Endothelial cell (in vitro differentiated cells): ENCODE data around the gene CLUH. TPM values are rescaled to one million over a fixed set of nuclear protein-coding genes. Genes with fewer than 3 reads are reported as not detected.

Experiments
- DNase-seq: peaks from one replicate; pipeline ENCODE4 v3.0.0; 2021; ENCODE audit warnings: low spot score
- H3K27ac Mint-ChIP-seq: one replicate; pipeline ENCODE4 v1.8.0; 2021; ENCODE audit warnings: mixed read lengths, inconsistent platforms; ENCODE audit not compliant: unreplicated experiment
- H3K27me3 Mint-ChIP-seq: one replicate; pipeline ENCODE4 v1.8.0; 2021; ENCODE audit warnings: mild to moderate bottlenecking, moderate library complexity, mixed read lengths, inconsistent platforms; ENCODE audit not compliant: unreplicated experiment
- H3K36me3 Mint-ChIP-seq: one replicate; pipeline ENCODE4 v1.8.0; 2021; ENCODE audit warnings: mild to moderate bottlenecking, low read depth, mixed read lengths, inconsistent platforms; ENCODE audit not compliant: unreplicated experiment
- H3K4me1 Mint-ChIP-seq: one replicate; pipeline ENCODE4 v1.8.0; 2021; ENCODE audit warnings: mild to moderate bottlenecking, mixed read lengths, inconsistent platforms; ENCODE audit not compliant: unreplicated experiment
- H3K4me3 Mint-ChIP-seq: one replicate; pipeline ENCODE4 v1.8.0; 2021; ENCODE audit warnings: mild to moderate bottlenecking, mixed read lengths, inconsistent platforms; ENCODE audit not compliant: unreplicated experiment
- H3K9me3 Mint-ChIP-seq: one replicate; pipeline ENCODE4 v1.8.0; 2021; ENCODE audit warnings: mixed read lengths, inconsistent platforms; ENCODE audit not compliant: unreplicated experiment
- total RNA-seq: library from RNA; stranded (reverse); fragmentation: NEBNext Ultra II Directional; extraction: Animal tissue kit (Norgen Biotek cat#: 25700); gene quantifications from one replicate; pipeline ENCODE4 v1.2.1, GENCODE V29; 2021; ENCODE audit not compliant: unreplicated experiment
- TF ChIP-seq, protein P1 (sequence below): fragments of 200-600 bp; sonication (generic); IDR thresholded peaks from one replicate; pipeline ENCODE4 v1.5.0; 2021; ENCODE audit warnings: antibody characterized with exemption; ENCODE audit not compliant: unreplicated experiment

CLUH gene
- total RNA-seq, 1 donor from 2014 or later, result 45.9 TPM

DNA sequence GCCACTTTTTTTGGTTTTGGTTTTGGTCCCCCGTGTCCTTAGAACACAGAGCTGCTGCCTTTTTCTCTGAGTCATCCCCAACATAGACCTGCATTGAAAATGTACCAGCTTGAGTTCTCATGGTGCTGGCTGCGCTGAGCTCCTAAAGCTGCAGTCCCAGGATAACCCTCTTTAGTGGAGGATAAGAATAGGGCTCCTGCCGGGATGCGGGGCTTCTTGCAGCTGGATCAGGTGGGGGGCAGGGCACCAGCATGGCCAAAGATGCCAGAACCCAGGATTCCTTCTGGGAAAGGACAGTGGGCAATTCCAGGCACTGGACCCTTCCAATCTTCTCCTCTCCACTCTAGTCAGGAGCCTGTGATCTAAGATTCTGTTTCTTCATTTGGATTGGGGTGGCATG is 8.3 kb upstream of the CLUH start:
- no peak for DNase-seq
- TF ChIP-seq, protein P1, sequence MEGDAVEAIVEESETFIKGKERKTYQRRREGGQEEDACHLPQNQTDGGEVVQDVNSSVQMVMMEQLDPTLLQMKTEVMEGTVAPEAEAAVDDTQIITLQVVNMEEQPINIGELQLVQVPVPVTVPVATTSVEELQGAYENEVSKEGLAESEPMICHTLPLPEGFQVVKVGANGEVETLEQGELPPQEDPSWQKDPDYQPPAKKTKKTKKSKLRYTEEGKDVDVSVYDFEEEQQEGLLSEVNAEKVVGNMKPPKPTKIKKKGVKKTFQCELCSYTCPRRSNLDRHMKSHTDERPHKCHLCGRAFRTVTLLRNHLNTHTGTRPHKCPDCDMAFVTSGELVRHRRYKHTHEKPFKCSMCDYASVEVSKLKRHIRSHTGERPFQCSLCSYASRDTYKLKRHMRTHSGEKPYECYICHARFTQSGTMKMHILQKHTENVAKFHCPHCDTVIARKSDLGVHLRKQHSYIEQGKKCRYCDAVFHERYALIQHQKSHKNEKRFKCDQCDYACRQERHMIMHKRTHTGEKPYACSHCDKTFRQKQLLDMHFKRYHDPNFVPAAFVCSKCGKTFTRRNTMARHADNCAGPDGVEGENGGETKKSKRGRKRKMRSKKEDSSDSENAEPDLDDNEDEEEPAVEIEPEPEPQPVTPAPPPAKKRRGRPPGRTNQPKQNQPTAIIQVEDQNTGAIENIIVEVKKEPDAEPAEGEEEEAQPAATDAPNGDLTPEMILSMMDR, result no peak
- Mint-ChIP-seq H3K36me3 (no peaks in the 10 kb centered on the region), H3K27ac (no peak overlapping the region), H3K4me3 (no peak overlapping the region), H3K4me1 (no peaks in the 10 kb centered on the region), H3K27me3 (peaks cover 11% of the 10 kb centered on the region), H3K9me3 (no peaks in the 10 kb centered on the region)

GRCh38 chr17:2718150-2718938 is 6.8 kb upstream of the CLUH start:
- TF ChIP-seq, protein P1, result no peak
- Mint-ChIP-seq H3K36me3 (no peaks in the 10 kb centered on the region), H3K27ac (no peak overlapping the region), H3K9me3 (no peaks in the 10 kb centered on the region), H3K27me3 (peaks cover 11% of the 10 kb centered on the region), H3K4me1 (no peaks in the 10 kb centered on the region), H3K4me3 (no peak overlapping the region)
- no peak for DNase-seq

DNA sequence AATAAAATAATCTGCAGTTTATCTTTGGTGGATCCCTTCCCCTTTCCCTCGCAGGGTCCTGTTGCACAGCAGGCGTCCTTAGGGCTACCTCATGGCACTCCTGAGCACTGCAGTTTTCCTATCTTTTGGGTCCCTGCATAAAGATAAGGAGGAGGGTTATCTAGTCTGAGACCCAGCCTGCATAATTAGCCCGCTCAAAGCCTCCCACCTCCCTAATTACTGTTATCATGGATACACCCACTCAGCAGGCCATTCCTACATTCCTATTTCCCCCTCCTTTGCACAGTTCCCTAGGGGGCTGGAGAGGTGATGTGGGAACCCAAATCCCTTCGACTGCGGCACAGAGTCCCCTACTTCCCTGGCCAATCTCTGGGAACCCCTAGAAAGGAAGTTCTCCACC is 5.1 kb upstream of the CLUH start:
- Mint-ChIP-seq H3K4me1 (peaks cover 8% of the 10 kb centered on the region), H3K27ac (no peak overlapping the region), H3K36me3 (no peaks in the 10 kb centered on the region), H3K27me3 (peaks cover 9% of the 10 kb centered on the region), H3K9me3 (no peaks in the 10 kb centered on the region), H3K4me3 (no peak overlapping the region)
- no peak for DNase-seq
- TF ChIP-seq, protein P1, result no peak

DNA sequence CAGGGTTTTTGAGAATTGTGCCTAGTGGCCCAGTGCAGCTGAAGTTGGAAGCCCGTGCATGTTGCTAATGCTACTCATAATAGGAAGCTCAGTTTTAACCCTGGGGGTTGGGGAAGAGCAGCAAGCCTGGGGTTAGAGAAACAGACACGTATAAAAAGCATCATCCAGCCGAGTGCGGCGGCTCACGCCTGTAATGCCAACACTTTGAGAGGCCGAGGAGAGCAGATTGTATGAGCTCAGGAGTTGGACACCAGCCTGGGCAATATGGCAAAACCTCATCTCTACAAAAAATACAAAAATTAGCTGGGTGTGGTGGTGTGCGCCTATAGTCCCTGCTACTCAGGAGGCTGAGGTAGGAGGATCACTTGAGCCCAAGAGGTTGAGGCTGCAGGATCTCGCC is 2.3 kb upstream of the CLUH start:
- no peak for DNase-seq
- Mint-ChIP-seq H3K27me3 (peaks cover 8% of the 10 kb centered on the region), H3K36me3 (no peaks in the 10 kb centered on the region), H3K4me3 (no peak overlapping the region), H3K4me1 (peaks cover 19% of the 10 kb centered on the region), H3K9me3 (no peaks in the 10 kb centered on the region), H3K27ac (no peak overlapping the region)
- TF ChIP-seq, protein P1, result no peak

DNA sequence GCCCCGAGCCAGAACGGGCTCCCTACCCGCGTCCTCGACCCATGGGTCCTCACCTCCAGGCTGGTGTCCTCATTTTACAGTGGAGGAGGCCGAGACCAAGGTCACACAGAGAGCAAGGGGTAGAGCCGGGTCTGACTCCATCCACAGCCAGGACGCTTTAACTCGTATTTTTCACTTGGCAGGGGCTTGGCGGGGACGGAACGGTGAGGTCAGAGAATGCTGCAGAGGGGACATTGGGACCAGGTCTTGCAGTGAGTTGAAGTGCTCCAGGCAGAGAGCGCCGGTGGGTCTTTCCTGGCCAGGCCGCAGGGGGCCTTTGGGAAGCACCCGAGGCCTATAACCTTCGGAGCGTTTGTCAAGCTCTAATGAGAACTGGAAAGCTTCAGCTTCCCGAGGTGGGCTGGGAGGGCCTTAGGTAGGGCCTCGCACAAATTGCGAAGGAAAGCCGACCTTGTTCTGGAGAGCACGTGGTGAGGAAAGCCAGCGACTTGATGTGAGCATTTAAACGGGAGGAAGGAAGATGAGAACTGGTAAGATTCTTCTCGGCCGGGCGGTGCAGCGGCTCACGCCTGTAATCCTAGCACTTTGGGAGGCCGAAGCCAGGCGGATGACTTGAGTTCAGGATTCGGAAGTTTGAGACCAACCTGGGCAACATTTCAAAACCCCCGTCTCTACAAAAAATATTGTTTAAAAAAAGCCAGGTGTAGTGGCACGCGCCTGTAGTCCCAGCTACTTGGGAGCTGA is 908 bp upstream of the CLUH start:
- H3K27me3 Mint-ChIP-seq, result peaks cover 12% of the 10 kb centered on the region

More for the DNA sequence above, 908 bp upstream of the CLUH start:
- H3K36me3 Mint-ChIP-seq, result no peaks in the 10 kb centered on the region
- H3K9me3 Mint-ChIP-seq, result no peaks in the 10 kb centered on the region
- peaks cover 19% of the 10 kb centered on the region for H3K4me1 Mint-ChIP-seq
- peak overlapping the region; percentile 91 for H3K4me3 Mint-ChIP-seq
- DNase-seq, result no peak
- H3K27ac Mint-ChIP-seq, result no peak overlapping the region
- TF ChIP-seq, protein P1, result no peak
